ENCODE measurements around the gene CCDC40. TPM values are rescaled to one million over a fixed set of nuclear protein-coding genes. Genes with fewer than 3 reads are reported as not detected.
A peak's percentile ranks its signal among the peaks of the same experiment; 100 is the strongest.

The CCDC40 gene
- total and polyA plus RNA-seq, 2 of the 13 experiments (the other 11 are each of a cell fraction or from before 2014, with no cell fraction given), result 4.1 to 5.5 TPM

DNA sequence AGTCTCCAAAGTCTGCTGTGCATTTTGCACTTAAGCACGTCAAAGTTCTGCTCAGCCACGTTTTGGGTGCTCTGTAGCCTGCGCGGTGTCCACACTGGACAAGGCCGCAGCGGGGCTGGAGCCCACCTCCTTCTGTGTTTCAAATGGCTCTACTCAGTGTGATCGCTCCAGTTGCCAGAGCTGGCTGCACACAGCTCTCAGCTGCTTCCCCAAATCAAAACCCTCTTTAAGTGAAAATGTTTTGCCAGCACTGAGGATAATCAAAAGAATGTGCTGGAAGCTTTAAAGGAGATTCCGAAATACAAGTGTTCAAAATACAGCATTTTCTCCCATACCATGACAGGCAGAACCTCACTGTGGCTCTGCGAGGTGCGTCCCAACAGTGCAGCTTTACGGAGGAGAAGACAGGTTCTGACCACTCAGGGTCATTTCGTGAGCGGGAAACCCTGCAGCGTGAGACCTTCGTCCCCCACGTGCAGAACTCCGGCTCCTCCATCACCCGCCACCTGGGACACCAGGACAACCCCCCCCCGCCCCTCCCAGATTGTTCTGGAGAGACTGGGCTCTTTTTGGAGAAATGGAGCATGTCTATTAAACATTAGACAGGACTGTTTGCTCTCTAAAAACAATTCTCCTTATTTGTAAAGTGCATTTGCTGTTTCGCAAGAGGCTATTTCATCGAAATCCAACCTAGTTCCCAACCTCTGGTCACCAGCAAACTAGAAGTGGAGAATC is 17.4 kb upstream of the CCDC40 start (continued):
- TF ChIP-seq, protein P1, sequence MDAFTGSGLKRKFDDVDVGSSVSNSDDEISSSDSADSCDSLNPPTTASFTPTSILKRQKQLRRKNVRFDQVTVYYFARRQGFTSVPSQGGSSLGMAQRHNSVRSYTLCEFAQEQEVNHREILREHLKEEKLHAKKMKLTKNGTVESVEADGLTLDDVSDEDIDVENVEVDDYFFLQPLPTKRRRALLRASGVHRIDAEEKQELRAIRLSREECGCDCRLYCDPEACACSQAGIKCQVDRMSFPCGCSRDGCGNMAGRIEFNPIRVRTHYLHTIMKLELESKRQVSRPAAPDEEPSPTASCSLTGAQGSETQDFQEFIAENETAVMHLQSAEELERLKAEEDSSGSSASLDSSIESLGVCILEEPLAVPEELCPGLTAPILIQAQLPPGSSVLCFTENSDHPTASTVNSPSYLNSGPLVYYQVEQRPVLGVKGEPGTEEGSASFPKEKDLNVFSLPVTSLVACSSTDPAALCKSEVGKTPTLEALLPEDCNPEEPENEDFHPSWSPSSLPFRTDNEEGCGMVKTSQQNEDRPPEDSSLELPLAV (CRISPR knock-in tag; conservative IDR thresholded peaks at IDR 0.05; ENCODE audit: low read depth), result no peak
- TF ChIP-seq CENPT (CRISPR knock-in tag; IDR thresholded peaks at IDR 0.05; ENCODE audit: low read depth) (no peak), ZMAT3 (CRISPR knock-in tag; conservative IDR thresholded peaks at IDR 0.05) (no peak), ZNF430 (CRISPR knock-in tag; IDR thresholded peaks at IDR 0.05) (peak; percentile 48), ZNF749 (CRISPR knock-in tag; IDR thresholded peaks at IDR 0.05; ENCODE audit: borderline replicate concordance) (no peak), FOXO1 (CRISPR knock-in tag; IDR thresholded peaks at IDR 0.05) (no peak), ZNF558 (CRISPR knock-in tag; IDR thresholded peaks at IDR 0.05; ENCODE audit: borderline replicate concordance) (peak; percentile 87; the same call in 1 of the 2 replicates), RAD51 (IDR thresholded peaks at IDR 0.05; ENCODE audit: borderline replicate concordance) (no peak), DR1 (CRISPR knock-in tag; IDR thresholded peaks at IDR 0.05) (no peak), CBX2 (IDR thresholded peaks at IDR 0.05; ENCODE audit: low read depth, low read length) (no peak), CBX2 (CRISPR knock-in tag; IDR thresholded peaks at IDR 0.05; ENCODE audit: low read depth) (no peak), ZNF768 (CRISPR knock-in tag; IDR thresholded peaks at IDR 0.05) (0 out of 2 replicates have a peak, but pooled peaks have one; percentile 26)
- TF ChIP-seq, protein P2, sequence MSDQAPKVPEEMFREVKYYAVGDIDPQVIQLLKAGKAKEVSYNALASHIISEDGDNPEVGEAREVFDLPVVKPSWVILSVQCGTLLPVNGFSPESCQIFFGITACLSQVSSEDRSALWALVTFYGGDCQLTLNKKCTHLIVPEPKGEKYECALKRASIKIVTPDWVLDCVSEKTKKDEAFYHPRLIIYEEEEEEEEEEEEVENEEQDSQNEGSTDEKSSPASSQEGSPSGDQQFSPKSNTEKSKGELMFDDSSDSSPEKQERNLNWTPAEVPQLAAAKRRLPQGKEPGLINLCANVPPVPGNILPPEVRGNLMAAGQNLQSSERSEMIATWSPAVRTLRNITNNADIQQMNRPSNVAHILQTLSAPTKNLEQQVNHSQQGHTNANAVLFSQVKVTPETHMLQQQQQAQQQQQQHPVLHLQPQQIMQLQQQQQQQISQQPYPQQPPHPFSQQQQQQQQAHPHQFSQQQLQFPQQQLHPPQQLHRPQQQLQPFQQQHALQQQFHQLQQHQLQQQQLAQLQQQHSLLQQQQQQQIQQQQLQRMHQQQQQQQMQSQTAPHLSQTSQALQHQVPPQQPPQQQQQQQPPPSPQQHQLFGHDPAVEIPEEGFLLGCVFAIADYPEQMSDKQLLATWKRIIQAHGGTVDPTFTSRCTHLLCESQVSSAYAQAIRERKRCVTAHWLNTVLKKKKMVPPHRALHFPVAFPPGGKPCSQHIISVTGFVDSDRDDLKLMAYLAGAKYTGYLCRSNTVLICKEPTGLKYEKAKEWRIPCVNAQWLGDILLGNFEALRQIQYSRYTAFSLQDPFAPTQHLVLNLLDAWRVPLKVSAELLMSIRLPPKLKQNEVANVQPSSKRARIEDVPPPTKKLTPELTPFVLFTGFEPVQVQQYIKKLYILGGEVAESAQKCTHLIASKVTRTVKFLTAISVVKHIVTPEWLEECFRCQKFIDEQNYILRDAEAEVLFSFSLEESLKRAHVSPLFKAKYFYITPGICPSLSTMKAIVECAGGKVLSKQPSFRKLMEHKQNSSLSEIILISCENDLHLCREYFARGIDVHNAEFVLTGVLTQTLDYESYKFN (CRISPR knock-in tag; conservative IDR thresholded peaks at IDR 0.05), result peak; percentile 63
- TF ChIP-seq, protein P3, sequence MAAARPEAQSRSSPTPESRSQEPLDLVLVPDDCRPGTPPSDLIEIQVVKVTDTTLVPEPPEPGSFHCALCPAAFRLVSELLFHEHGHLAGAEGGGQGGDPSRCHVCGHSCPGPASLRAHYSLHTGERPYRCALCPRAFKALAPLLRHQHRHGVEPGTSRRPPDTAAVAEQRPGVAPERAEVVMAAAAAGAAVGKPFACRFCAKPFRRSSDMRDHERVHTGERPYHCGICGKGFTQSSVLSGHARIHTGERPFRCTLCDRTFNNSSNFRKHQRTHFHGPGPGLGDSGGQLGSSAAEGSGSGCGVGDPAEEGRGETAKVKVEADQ (CRISPR knock-in tag; IDR thresholded peaks at IDR 0.05; ENCODE audit: borderline replicate concordance), result 0 out of 2 replicates have a peak, but pooled peaks have one; percentile 32
